ENCODE data around the gene KNTC1.
A peak's percentile ranks its signal among the peaks of the same experiment; 100 is the strongest.
"Not testable (repeated sequence)": the region's sequence is repeated elsewhere in the genome, so short reads cannot be mapped to it uniquely, and the experiment has no call there.

The KNTC1 gene

GRCh38 chr12:122505419-122506051 is 21.5 kb upstream of the KNTC1 start:
- FAIRE-seq (peak; percentile 33), DNase-seq (ENCODE audit: insufficient read length, low spot score) (no peak)
- TF ChIP-seq POLR2AphosphoS5 (IDR thresholded peaks at IDR 0.05; ENCODE audit: low read depth, low read length) (peak; percentile 57; the same call in 1 of the 2 replicates), PAX5 (IDR thresholded peaks at IDR 0.05; ENCODE audit: insufficient read depth, low read length, severe bottlenecking) (no peak)

GRCh38 chr12:122506393-122506938 is 20.6 kb upstream of the KNTC1 start:
- no peak for FAIRE-seq
- TF ChIP-seq POLR2AphosphoS5 (IDR thresholded peaks at IDR 0.05; ENCODE audit: low read depth, low read length) (no peak), POU2F2 (IDR thresholded peaks at IDR 0.05; ENCODE audit: low read depth, low read length) (no peak), TAF1 (IDR thresholded peaks at IDR 0.05; ENCODE audit: low read depth, low read length) (no peak), SPI1 (IDR thresholded peaks at IDR 0.05; ENCODE audit: low read depth, low read length) (no peak), PAX5 (IDR thresholded peaks at IDR 0.05; ENCODE audit: insufficient read depth, low read length, severe bottlenecking) (no peak), POLR2A (IDR thresholded peaks at IDR 0.05; ENCODE audit: low read depth, low read length) (no peak)
- DNase-seq (ENCODE audit: insufficient read length, low spot score) = no peak

- no peak for TF ChIP-seq POU2F2 (IDR thresholded peaks at IDR 0.05; ENCODE audit: low read depth, low read length)
- TF ChIP-seq PAX5 (IDR thresholded peaks at IDR 0.05; ENCODE audit: insufficient read depth, low read length, severe bottlenecking) = no peak
- TF ChIP-seq TAF1 (IDR thresholded peaks at IDR 0.05; ENCODE audit: low read depth, low read length) = no peak
- no peak for TF ChIP-seq POLR2AphosphoS5 (IDR thresholded peaks at IDR 0.05; ENCODE audit: low read depth, low read length)
- no peak for TF ChIP-seq SPI1 (IDR thresholded peaks at IDR 0.05; ENCODE audit: low read depth, low read length)
- TF ChIP-seq POLR2A (IDR thresholded peaks at IDR 0.05; ENCODE audit: low read depth, low read length) = no peak
- DNase-seq (ENCODE audit: insufficient read length, low spot score) (no peak), FAIRE-seq (no peak)
Measured at GRCh38 chr12:122508163-122508562, 18.9 kb upstream of the KNTC1 start.

GRCh38 chr12:122513028-122513427 is 14.0 kb upstream of the KNTC1 start:
- not testable (repeated sequence) for FAIRE-seq; DNase-seq (ENCODE audit: insufficient read length, low spot score)

- 0 out of 2 replicates have a peak, but pooled peaks have one; percentile 26 for TF ChIP-seq POLR2AphosphoS5 (IDR thresholded peaks at IDR 0.05; ENCODE audit: low read depth, low read length)
- TF ChIP-seq SPI1 (IDR thresholded peaks at IDR 0.05; ENCODE audit: low read depth, low read length) = no peak
- no peak for FAIRE-seq
- DNase-seq (ENCODE audit: insufficient read length, low spot score) = no peak
Measured at GRCh38 chr12:122513660-122514059, 13.4 kb upstream of the KNTC1 start.

GRCh38 chr12:122515275-122515674 is 11.8 kb upstream of the KNTC1 start:
- FAIRE-seq (no peak), DNase-seq (ENCODE audit: insufficient read length, low spot score) (no peak)
- peak; percentile 60; the same call in 1 of the 2 replicates for TF ChIP-seq POLR2AphosphoS5 (IDR thresholded peaks at IDR 0.05; ENCODE audit: low read depth, low read length)
- TF ChIP-seq SPI1 (IDR thresholded peaks at IDR 0.05; ENCODE audit: low read depth, low read length) = no peak

- DNase-seq (ENCODE audit: insufficient read length, low spot score) (no peak), FAIRE-seq (no peak)
- no peak for TF ChIP-seq SPI1 (IDR thresholded peaks at IDR 0.05; ENCODE audit: low read depth, low read length)
- TF ChIP-seq PAX5 (IDR thresholded peaks at IDR 0.05; ENCODE audit: insufficient read depth, low read length, severe bottlenecking) = no peak
- no peak for TF ChIP-seq TAF1 (IDR thresholded peaks at IDR 0.05; ENCODE audit: low read depth, low read length)
- no peak for TF ChIP-seq POU2F2 (IDR thresholded peaks at IDR 0.05; ENCODE audit: low read depth, low read length)
- TF ChIP-seq POLR2AphosphoS5 (IDR thresholded peaks at IDR 0.05; ENCODE audit: low read depth, low read length) = no peak
- no peak for TF ChIP-seq POLR2A (IDR thresholded peaks at IDR 0.05; ENCODE audit: low read depth, low read length)
Measured at GRCh38 chr12:122516544-122517361, 10.3 kb upstream of the KNTC1 start.

- no peak for FAIRE-seq
- no peak for TF ChIP-seq POLR2AphosphoS5 (IDR thresholded peaks at IDR 0.05; ENCODE audit: low read depth, low read length)
- no peak for TF ChIP-seq TAF1 (IDR thresholded peaks at IDR 0.05; ENCODE audit: low read depth, low read length)
- no peak for TF ChIP-seq SPI1 (IDR thresholded peaks at IDR 0.05; ENCODE audit: low read depth, low read length)
- no peak for TF ChIP-seq POU2F2 (IDR thresholded peaks at IDR 0.05; ENCODE audit: low read depth, low read length)
- no peak for TF ChIP-seq PAX5 (IDR thresholded peaks at IDR 0.05; ENCODE audit: insufficient read depth, low read length, severe bottlenecking)
- no peak; the same call in 1 of the 2 replicates for TF ChIP-seq POLR2A (IDR thresholded peaks at IDR 0.05; ENCODE audit: low read depth, low read length)
- no peak for DNase-seq (ENCODE audit: insufficient read length, low spot score)
Measured at GRCh38 chr12:122517877-122518276, 9.2 kb upstream of the KNTC1 start.

GRCh38 chr12:122518908-122519307 is 8.1 kb upstream of the KNTC1 start:
- TF ChIP-seq POLR2A (IDR thresholded peaks at IDR 0.05; ENCODE audit: low read depth, low read length) (no peak), POLR2AphosphoS5 (IDR thresholded peaks at IDR 0.05; ENCODE audit: low read depth, low read length) (no peak), PAX5 (IDR thresholded peaks at IDR 0.05; ENCODE audit: insufficient read depth, low read length, severe bottlenecking) (no peak), TAF1 (IDR thresholded peaks at IDR 0.05; ENCODE audit: low read depth, low read length) (no peak), SPI1 (IDR thresholded peaks at IDR 0.05; ENCODE audit: low read depth, low read length) (no peak), POU2F2 (IDR thresholded peaks at IDR 0.05; ENCODE audit: low read depth, low read length) (no peak)
- FAIRE-seq (no peak), DNase-seq (ENCODE audit: insufficient read length, low spot score) (no peak)

GRCh38 chr12:122519418-122519817 is 7.6 kb upstream of the KNTC1 start:
- FAIRE-seq (no peak), DNase-seq (ENCODE audit: insufficient read length, low spot score) (no peak)
- no peak for TF ChIP-seq POLR2A (IDR thresholded peaks at IDR 0.05; ENCODE audit: low read depth, low read length)
- 0 out of 2 replicates have a peak, but pooled peaks have one; percentile 43 for TF ChIP-seq POLR2AphosphoS5 (IDR thresholded peaks at IDR 0.05; ENCODE audit: low read depth, low read length)

Measured in GM12891 (cell line).